Activated CD4-positive, alpha-beta T cell treated with anti-CD3 and anti-CD28 coated beads for 36 hours (primary cell): Measurements from ENCODE around the gene AKT2. TPM values are rescaled to one million over a fixed set of nuclear protein-coding genes. Genes with fewer than 3 reads are reported as not detected.

Experiments used
- ATAC-seq: fragments of 200-7000 bp; cut with Tn5 transposase; one replicate; pipeline ENCODE4 v1.10.0; 2021; ENCODE audit warnings: mild to moderate bottlenecking, moderate library complexity
- CTCF ChIA-PET: fragments of 350-600 bp; sonication (Branson Sonifier 250); formaldehyde crosslinking; loops from one replicate; lab custom pipeline; 2021; ENCODE audit warnings: antibody characterized with exemption; lab: Charles Lee
- POLR2A ChIA-PET: fragments of 350-600 bp; sonication (Branson Sonifier 250); formaldehyde crosslinking; loops from one replicate; lab custom pipeline; 2021; ENCODE audit warnings: antibody characterized with exemption, inconsistent platforms; lab: Charles Lee
- DNase-seq: peaks from one replicate; pipeline ENCODE4 v3.0.0-alpha.2; 2020
- H3K27ac Mint-ChIP-seq: one replicate; pipeline ENCODE4 v1.8.0; 2021; ENCODE audit warnings: mixed read lengths
- H3K27me3 Mint-ChIP-seq: one replicate; pipeline ENCODE4 v1.8.0; 2021; ENCODE audit warnings: mixed read lengths
- H3K36me3 Mint-ChIP-seq: one replicate; pipeline ENCODE4 v1.8.0; 2021; ENCODE audit warnings: low read depth, mixed read lengths
- H3K4me1 Mint-ChIP-seq: one replicate; pipeline ENCODE4 v1.8.0; 2021; ENCODE audit warnings: mixed read lengths
- H3K4me3 Mint-ChIP-seq: one replicate; pipeline ENCODE4 v1.8.0; 2021; ENCODE audit warnings: mild to moderate bottlenecking, moderate library complexity, mixed read lengths
- H3K9me3 Mint-ChIP-seq: one replicate; pipeline ENCODE4 v1.8.0; 2021; ENCODE audit warnings: low read depth, mixed read lengths
- intact Hi-C, 2 experiments: fragments of 100-400 bp; cut with DNase I in 1 of 2; cut with micrococcal nuclease in 1 of 2; formaldehyde crosslinking; loops; one replicate each; pipeline versions ENCODE4 v1.14.2 to v1.15.1; 2022 to 2024; cut with DNase I, micrococcal nuclease
- total RNA-seq, 2 experiments: library from RNA; stranded (reverse); gene quantifications; one replicate each; pipeline ENCODE4 v1.2.3, GENCODE V29; 2021

AKT2 gene
- total RNA-seq, 2 experiments from 2014 or later = 142 to 148 TPM

GRCh38 chr19:40273469-40274360 is 11.4 kb downstream of the AKT2 start:
- Mint-ChIP-seq H3K9me3 (no peaks in the 10 kb centered on the region), H3K4me3 (peak overlapping the region; percentile 24), H3K4me1 (peaks cover 72% of the 10 kb centered on the region), H3K36me3 (peaks cover 13% of the 10 kb centered on the region), H3K27ac (peak overlapping the region; percentile 47), H3K27me3 (no peaks in the 10 kb centered on the region)
- intact Hi-C loops = no loop called here
- no peak for ATAC-seq
- ChIA-PET CTCF (no interaction called here), POLR2A (interaction anchor here (1.4 kb wide), 1 partner anchor 12 kb away, joined by 11 read pairs; the partner anchor contains the start of gene AKT2)
- DNase-seq = no peak

GRCh38 chr19:40272261-40272660 is 12.9 kb downstream of the AKT2 start:
- peaks cover 13% of the 10 kb centered on the region for H3K36me3 Mint-ChIP-seq
- intact Hi-C loops = no loop called here
- peaks cover 63% of the 10 kb centered on the region for H3K4me1 Mint-ChIP-seq
- CTCF ChIA-PET = no interaction called here
- ATAC-seq = no peak
- H3K27me3 Mint-ChIP-seq = no peaks in the 10 kb centered on the region
- POLR2A ChIA-PET = no interaction called here
- H3K27ac Mint-ChIP-seq = no peak overlapping the region
- H3K4me3 Mint-ChIP-seq = no peak overlapping the region
- no peak for DNase-seq
- no peaks in the 10 kb centered on the region for H3K9me3 Mint-ChIP-seq

GRCh38 chr19:40271706-40272105 is 13.4 kb downstream of the AKT2 start:
- Mint-ChIP-seq H3K36me3 (peaks cover 13% of the 10 kb centered on the region), H3K4me3 (no peak overlapping the region), H3K9me3 (no peaks in the 10 kb centered on the region), H3K27me3 (no peaks in the 10 kb centered on the region), H3K4me1 (peaks cover 59% of the 10 kb centered on the region), H3K27ac (no peak overlapping the region)
- POLR2A ChIA-PET = no interaction called here
- DNase-seq (no peak), ATAC-seq (no peak)
- intact Hi-C loops = no loop called here
- CTCF ChIA-PET = interaction anchor here (0.7 kb wide), 1 partner anchor 1320 kb away, joined by 3 read pairs; no protein-coding TSS in a partner anchor

- Mint-ChIP-seq H3K9me3 (no peaks in the 10 kb centered on the region), H3K4me1 (peaks cover 57% of the 10 kb centered on the region), H3K4me3 (no peak overlapping the region), H3K36me3 (peaks cover 16% of the 10 kb centered on the region), H3K27ac (no peak overlapping the region), H3K27me3 (no peaks in the 10 kb centered on the region)
- DNase-seq (no peak), ATAC-seq (no peak)
- intact Hi-C loops = no loop called here
- ChIA-PET CTCF (interaction anchor here (0.9 to 1.6 kb wide), 3 partner anchors 8 to 173 kb away, joined by 3 to 4 read pairs (median 4); no protein-coding TSS in a partner anchor), POLR2A (interaction anchor here (0.6 kb wide), 1 partner anchor 15 kb away, joined by 3 read pairs; no protein-coding TSS in a partner anchor)
These were observed 14.6 kb downstream of the AKT2 start for GRCh38 chr19:40270362-40271089.

GRCh38 chr19:40269216-40269940 is 15.8 kb downstream of the AKT2 start:
- CTCF ChIA-PET = interaction anchor here (1.0 to 1.6 kb wide), 2 partner anchors 10 to 36 kb away, joined by 4 read pairs; no protein-coding TSS in a partner anchor

GRCh38 chr19:40267601-40267997 is 17.5 kb downstream of the AKT2 start:
- Mint-ChIP-seq H3K27me3 (no peaks in the 10 kb centered on the region), H3K4me3 (no peak overlapping the region), H3K4me1 (peaks cover 34% of the 10 kb centered on the region), H3K9me3 (no peaks in the 10 kb centered on the region), H3K36me3 (peaks cover 33% of the 10 kb centered on the region), H3K27ac (peak overlapping the region; percentile 21)
- POLR2A ChIA-PET = no interaction called here
- DNase-seq (no peak), ATAC-seq (no peak)
- intact Hi-C loops = no loop called here
- CTCF ChIA-PET = no interaction called here

More at GRCh38 chr19:40269216-40269940, 15.8 kb downstream of the AKT2 start:
- DNase-seq = no peak
- H3K36me3 Mint-ChIP-seq = peaks cover 23% of the 10 kb centered on the region
- H3K4me3 Mint-ChIP-seq = no peak overlapping the region
- H3K27me3 Mint-ChIP-seq = no peaks in the 10 kb centered on the region
- POLR2A ChIA-PET = no interaction called here
- no peak for ATAC-seq
- peaks cover 47% of the 10 kb centered on the region for H3K4me1 Mint-ChIP-seq
- H3K27ac Mint-ChIP-seq = peak overlapping the region; percentile 73
- intact Hi-C loops = no loop called here
- H3K9me3 Mint-ChIP-seq = no peaks in the 10 kb centered on the region

GRCh38 chr19:40266912-40267600 is 18.1 kb downstream of the AKT2 start:
- DNase-seq (no peak), ATAC-seq (no peak)
- H3K27ac Mint-ChIP-seq = no peak overlapping the region
- intact Hi-C loops = no loop called here
- peaks cover 35% of the 10 kb centered on the region for H3K36me3 Mint-ChIP-seq
- ChIA-PET CTCF (no interaction called here), POLR2A (no interaction called here)
- H3K9me3 Mint-ChIP-seq = no peaks in the 10 kb centered on the region
- H3K4me3 Mint-ChIP-seq = no peak overlapping the region
- peaks cover 29% of the 10 kb centered on the region for H3K4me1 Mint-ChIP-seq
- no peaks in the 10 kb centered on the region for H3K27me3 Mint-ChIP-seq

GRCh38 chr19:40266119-40266518 is 19.0 kb downstream of the AKT2 start:
- H3K4me1 Mint-ChIP-seq = peaks cover 25% of the 10 kb centered on the region
- H3K27ac Mint-ChIP-seq = no peak overlapping the region
- intact Hi-C loops = no loop called here
- CTCF ChIA-PET = no interaction called here
- H3K36me3 Mint-ChIP-seq = peaks cover 42% of the 10 kb centered on the region
- no peaks in the 10 kb centered on the region for H3K9me3 Mint-ChIP-seq
- DNase-seq = no peak
- H3K27me3 Mint-ChIP-seq = no peaks in the 10 kb centered on the region
- POLR2A ChIA-PET = no interaction called here
- H3K4me3 Mint-ChIP-seq = no peak overlapping the region
- no peak for ATAC-seq

- POLR2A ChIA-PET = no interaction called here
These were observed 19.4 kb downstream of the AKT2 start for GRCh38 chr19:40265763-40266099.

GRCh38 chr19:40265055-40265762 is 19.9 kb downstream of the AKT2 start:
- CTCF ChIA-PET = interaction anchor here (0.8 kb wide), 1 partner anchor 16 kb away, joined by 3 read pairs; no protein-coding TSS in a partner anchor
- DNase-seq (no peak), ATAC-seq (no peak)
- Mint-ChIP-seq H3K9me3 (no peaks in the 10 kb centered on the region), H3K4me3 (no peak overlapping the region), H3K36me3 (peaks cover 38% of the 10 kb centered on the region), H3K4me1 (peaks cover 21% of the 10 kb centered on the region), H3K27ac (no peak overlapping the region), H3K27me3 (no peaks in the 10 kb centered on the region)
- intact Hi-C loops = no loop called here
- POLR2A ChIA-PET = no interaction called here

More at GRCh38 chr19:40265763-40266099, 19.4 kb downstream of the AKT2 start:
- no peak for ATAC-seq
- peaks cover 42% of the 10 kb centered on the region for H3K36me3 Mint-ChIP-seq
- intact Hi-C loops = no loop called here
- no peak overlapping the region for H3K27ac Mint-ChIP-seq
- no peaks in the 10 kb centered on the region for H3K9me3 Mint-ChIP-seq
- CTCF ChIA-PET = no interaction called here
- no peak for DNase-seq
- H3K4me3 Mint-ChIP-seq = no peak overlapping the region
- peaks cover 25% of the 10 kb centered on the region for H3K4me1 Mint-ChIP-seq
- H3K27me3 Mint-ChIP-seq = no peaks in the 10 kb centered on the region
